Astrocyte (in vitro differentiated cells and primary cell): ENCODE data around the gene GOLIM4. TPM values are rescaled to one million over a fixed set of nuclear protein-coding genes. Genes with fewer than 3 reads are reported as not detected.

Experiments used
- DNase-seq: peaks from one replicate; pipeline ENCODE4 v3.0.0-alpha.2; 2010; ENCODE audit warnings: low read depth
- FAIRE-seq: peaks from 2 replicates; lab custom pipeline; 2011; peaks lifted over from hg19 to GRCh38; lab: Jason Lieb, UNC
- H2AFZ ChIP-seq: 2 replicates; pipeline ENCODE4 v1.6.0; 2012; ENCODE audit warnings: low read depth, low read length, inconsistent platforms
- H3K27ac ChIP-seq: 2 replicates; pipeline ENCODE4 v1.5.1; 2011; ENCODE audit warnings: low read depth, low read length, inconsistent platforms
- H3K27me3 ChIP-seq: 2 replicates; pipeline ENCODE4 v1.6.0; 2011; ENCODE audit warnings: low read length, inconsistent platforms; ENCODE audit not compliant: insufficient read depth
- H3K36me3 ChIP-seq: 2 replicates; pipeline ENCODE4 v1.5.1; 2011; ENCODE audit warnings: low read length, inconsistent platforms; ENCODE audit not compliant: insufficient read depth
- H3K4me1 ChIP-seq: 2 replicates; pipeline ENCODE4 v1.5.1; 2011; ENCODE audit warnings: low read length, inconsistent platforms; ENCODE audit not compliant: insufficient read depth
- H3K4me2 ChIP-seq: 2 replicates; pipeline ENCODE4 v1.6.0; 2012; ENCODE audit warnings: low read length, inconsistent platforms
- H3K4me3 ChIP-seq: 2 replicates; pipeline ENCODE4 v1.5.1; 2011; ENCODE audit warnings: low read depth, mild to moderate bottlenecking, low read length, inconsistent platforms; ENCODE audit not compliant: insufficient read depth
- H3K79me2 ChIP-seq: 2 replicates; pipeline ENCODE4 v1.6.0; 2012; ENCODE audit warnings: mild to moderate bottlenecking, low read length, inconsistent platforms; ENCODE audit not compliant: insufficient read depth
- H3K9ac ChIP-seq: 2 replicates; pipeline ENCODE4 v1.6.0; 2012; ENCODE audit warnings: mild to moderate bottlenecking, low read length, inconsistent platforms
- H3K9me3 ChIP-seq: 2 replicates; pipeline ENCODE4 v1.5.1; 2012; ENCODE audit warnings: low read depth, mild to moderate bottlenecking, low read length, inconsistent platforms; ENCODE audit not compliant: insufficient read depth
- H4K20me1 ChIP-seq: 2 replicates; pipeline ENCODE4 v1.6.0; 2012; ENCODE audit warnings: low read length, inconsistent platforms; ENCODE audit not compliant: insufficient read depth
- H3K27ac Mint-ChIP-seq: one replicate; pipeline ENCODE4 v1.8.0; 2021; ENCODE audit warnings: mild to moderate bottlenecking, mixed read lengths; ENCODE audit not compliant: unreplicated experiment
- H3K27me3 Mint-ChIP-seq: one replicate; pipeline ENCODE4 v1.8.0; 2021; ENCODE audit warnings: low read depth, mixed read lengths; ENCODE audit not compliant: unreplicated experiment
- H3K36me3 Mint-ChIP-seq: one replicate; pipeline ENCODE4 v1.8.0; 2021; ENCODE audit warnings: low read depth, mixed read lengths; ENCODE audit not compliant: unreplicated experiment
- H3K4me1 Mint-ChIP-seq: one replicate; pipeline ENCODE4 v1.8.0; 2021; ENCODE audit warnings: low read depth, mixed read lengths; ENCODE audit not compliant: unreplicated experiment
- H3K4me3 Mint-ChIP-seq: one replicate; pipeline ENCODE4 v1.8.0; 2021; ENCODE audit warnings: mild to moderate bottlenecking, moderate library complexity, mixed read lengths; ENCODE audit not compliant: unreplicated experiment
- H3K9me3 Mint-ChIP-seq: one replicate; pipeline ENCODE4 v1.8.0; 2021; ENCODE audit warnings: mild to moderate bottlenecking, mixed read lengths; ENCODE audit not compliant: unreplicated experiment
- CTCF ChIP-seq: IDR thresholded peaks from 2 replicates; pipeline ENCODE4 v1.5.1; 2011; ENCODE audit warnings: low read depth, mild to moderate bottlenecking, inconsistent platforms, low read length, moderate library complexity; ENCODE audit not compliant: insufficient read depth
- EZH2 ChIP-seq: IDR thresholded peaks from 2 replicates; pipeline ENCODE4 v1.6.1; 2012; ENCODE audit warnings: mild to moderate bottlenecking, low read length, inconsistent platforms; ENCODE audit not compliant: insufficient read depth
- total RNA-seq: library from RNA; stranded (reverse); gene quantifications from 2 replicates; pipeline ENCODE4 v1.2.1, GENCODE V29; 2021

Gene GOLIM4
- total RNA-seq, 1 donor from 2014 or later: 51.5 TPM

DNA sequence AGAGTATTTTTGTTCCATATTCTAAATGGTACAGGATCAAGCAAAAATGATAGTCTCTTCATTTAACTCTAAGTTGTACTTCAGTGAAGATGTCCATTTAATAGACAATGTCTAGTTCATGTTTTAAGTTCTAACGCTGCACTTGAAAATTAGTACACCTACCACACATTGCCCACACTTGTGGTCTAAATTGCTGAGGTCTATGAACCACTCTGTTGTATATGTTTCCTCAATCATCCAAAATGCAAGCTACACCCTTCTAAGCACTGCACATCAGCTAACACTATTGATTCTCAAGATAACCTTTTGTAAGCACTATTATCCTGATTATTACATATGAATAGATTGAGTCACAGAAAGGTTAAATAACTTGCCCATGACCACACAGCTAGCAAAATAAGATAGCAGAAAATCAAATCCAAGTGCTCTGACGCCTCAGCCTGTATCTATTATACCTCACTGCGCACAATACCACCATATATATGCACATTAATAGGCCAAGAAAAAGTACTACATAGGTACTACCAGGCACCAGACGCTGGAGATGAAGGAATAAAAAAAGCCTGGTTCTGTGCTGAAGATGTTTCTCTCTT lies 6.4 kb downstream of the GOLIM4 start:
- H3K27ac ChIP-seq: no peak overlapping the region
- no peak overlapping the region for H3K27ac Mint-ChIP-seq
- FAIRE-seq: no peak
- H3K36me3 Mint-ChIP-seq: no peaks in the 10 kb centered on the region
- TF ChIP-seq EZH2 (no peak), CTCF (no peak)
- no peaks in the 10 kb centered on the region for H3K27me3 ChIP-seq
- H4K20me1 ChIP-seq: peaks cover 91% of the 10 kb centered on the region
- peaks cover 100% of the 10 kb centered on the region for H3K79me2 ChIP-seq
- peaks cover 38% of the 10 kb centered on the region for H3K4me1 Mint-ChIP-seq
- no peaks in the 10 kb centered on the region for H3K9me3 Mint-ChIP-seq
- no peak for DNase-seq
- H3K4me2 ChIP-seq: no peak overlapping the region
- peaks cover 11% of the 10 kb centered on the region for H3K4me1 ChIP-seq
- no peaks in the 10 kb centered on the region for H3K27me3 Mint-ChIP-seq
- no peak overlapping the region for H3K9ac ChIP-seq
- H3K36me3 ChIP-seq: no peaks in the 10 kb centered on the region
- no peak overlapping the region for H3K4me3 ChIP-seq
- H3K9me3 ChIP-seq: no peaks in the 10 kb centered on the region
- no peak overlapping the region for H3K4me3 Mint-ChIP-seq
- H2AFZ ChIP-seq: no peak overlapping the region

- H3K4me1 Mint-ChIP-seq: peaks cover 37% of the 10 kb centered on the region
- Histone ChIP-seq H3K4me1 (peaks cover 10% of the 10 kb centered on the region), H3K9me3 (no peaks in the 10 kb centered on the region), H3K27me3 (no peaks in the 10 kb centered on the region), H3K36me3 (no peaks in the 10 kb centered on the region), H3K4me3 (no peak overlapping the region), H3K4me2 (no peak overlapping the region), H3K79me2 (peaks cover 100% of the 10 kb centered on the region), H2AFZ (no peak overlapping the region), H4K20me1 (peaks cover 91% of the 10 kb centered on the region), H3K27ac (no peak overlapping the region), H3K9ac (no peak overlapping the region)
- TF ChIP-seq EZH2: no peak
- TF ChIP-seq CTCF: peak; percentile 20
- no peak for DNase-seq
- FAIRE-seq: no peak
- H3K9me3 Mint-ChIP-seq: no peaks in the 10 kb centered on the region
- H3K4me3 Mint-ChIP-seq: no peak overlapping the region
- no peak overlapping the region for H3K27ac Mint-ChIP-seq
- no peaks in the 10 kb centered on the region for H3K27me3 Mint-ChIP-seq
- H3K36me3 Mint-ChIP-seq: no peaks in the 10 kb centered on the region
Measured at GRCh38 chr3:168088106-168088720, 7.5 kb downstream of the GOLIM4 start.

GRCh38 chr3:168087539-168087938 lies 8.2 kb downstream of the GOLIM4 start:
- Histone ChIP-seq H3K9me3 (no peaks in the 10 kb centered on the region), H3K36me3 (no peaks in the 10 kb centered on the region), H2AFZ (no peak overlapping the region), H3K4me2 (no peak overlapping the region), H3K79me2 (peaks cover 100% of the 10 kb centered on the region), H3K4me1 (peaks cover 7% of the 10 kb centered on the region), H3K27ac (no peak overlapping the region), H4K20me1 (peaks cover 89% of the 10 kb centered on the region), H3K9ac (no peak overlapping the region), H3K4me3 (no peak overlapping the region), H3K27me3 (no peaks in the 10 kb centered on the region)
- no peaks in the 10 kb centered on the region for H3K27me3 Mint-ChIP-seq
- H3K36me3 Mint-ChIP-seq: no peaks in the 10 kb centered on the region
- peaks cover 30% of the 10 kb centered on the region for H3K4me1 Mint-ChIP-seq
- no peak overlapping the region for H3K27ac Mint-ChIP-seq
- no peak for DNase-seq
- no peaks in the 10 kb centered on the region for H3K9me3 Mint-ChIP-seq
- FAIRE-seq: no peak
- TF ChIP-seq CTCF (no peak), EZH2 (no peak)
- H3K4me3 Mint-ChIP-seq: no peak overlapping the region
